SK-N-SH (cell line): Measurements from ENCODE around the gene ZNF511. TPM values are rescaled to one million over a fixed set of nuclear protein-coding genes. Genes with fewer than 3 reads are reported as not detected.

Source experiments
- CTCF ChIA-PET: fragments of 300-600, 350-600 bp; formaldehyde crosslinking; extraction: SDS; loops from one replicate; lab custom pipeline; 2021; lab: Yijun Ruan, JAX
- POLR2A ChIA-PET: fragments of 350-600 bp; sonication (Branson Sonifier 250); formaldehyde crosslinking; extraction: SDS; loops from one replicate; lab custom pipeline; 2020; ENCODE audit warnings: antibody characterized with exemption, inconsistent platforms; lab: Yijun Ruan, JAX
- DNase-seq: peaks from one replicate; pipeline ENCODE4 v3.0.0; 2012
- H2AFZ ChIP-seq: fragments of 200-600 bp; sonication (generic); 2 replicates; pipeline ENCODE4 v1.8.1; 2016; ENCODE audit warnings: antibody characterized with exemption, mild to moderate bottlenecking, low read depth
- H3F3A ChIP-seq: fragments of 200-600 bp; sonication (generic); replicated peaks from 2 replicates; pipeline ENCODE3; 2016; ENCODE audit warnings: antibody characterized with exemption, mild to moderate bottlenecking; ENCODE audit not compliant: insufficient read depth
- H3K27ac ChIP-seq, 2 experiments: fragments of 200-500 bp in 1 of 2; fragments of 200-600 bp in 1 of 2; sonication (Bioruptor generic) in 1 of 2; sonication (generic), shearing (Covaris generic) in 1 of 2; 2 replicates each; pipeline versions ENCODE4 v1.5.1 to v1.6.1; 2014 to 2016; ENCODE audit warnings: low read depth in 2 of 2, inconsistent platforms in 1 of 2, low read length in 1 of 2, mild to moderate bottlenecking in 1 of 2, mixed read lengths in 1 of 2
- H3K27me3 ChIP-seq: fragments of 200-600 bp; sonication (generic), shearing (Covaris generic); 2 replicates; pipeline ENCODE4 v1.6.1; 2016; ENCODE audit warnings: mixed run types; ENCODE audit not compliant: insufficient read depth
- H3K36me3 ChIP-seq, 2 experiments: fragments of 200-500 bp in 1 of 2; fragments of 200-600 bp in 1 of 2; sonication (Bioruptor generic) in 1 of 2; sonication (generic) in 1 of 2; replicated peaks in 1 of 2; 2 replicates each; pipeline versions ENCODE3 to v1.5.1; 2014 to 2016; ENCODE audit warnings: low read length in 1 of 2, mild to moderate bottlenecking in 1 of 2; ENCODE audit not compliant: insufficient read depth in 2 of 2, control insufficient read depth in 1 of 2
- H3K4me1 ChIP-seq, 2 experiments: fragments of 200-500 bp in 1 of 2; fragments of 200-600 bp in 1 of 2; sonication (Bioruptor generic) in 1 of 2; sonication (generic), shearing (Covaris generic) in 1 of 2; 2 replicates each; pipeline versions ENCODE4 v1.5.1 to v1.6.1; 2014 to 2016; ENCODE audit warnings: low read depth in 1 of 2, low read length in 1 of 2, mixed run types in 1 of 2; ENCODE audit not compliant: insufficient read depth in 2 of 2, control insufficient read depth in 1 of 2
- H3K4me2 ChIP-seq: fragments of 200-600 bp; sonication (generic), shearing (Covaris generic); 2 replicates; pipeline ENCODE4 v1.6.1; 2017; ENCODE audit warnings: mixed run types
- H3K4me3 ChIP-seq, 2 experiments: fragments of 200-500 bp in 1 of 2; fragments of 200-600 bp in 1 of 2; sonication (Bioruptor generic) in 1 of 2; sonication (generic), shearing (Covaris generic) in 1 of 2; 2 replicates each; pipeline versions ENCODE4 v1.5.1 to v1.8.1; 2014 to 2016; ENCODE audit warnings: low read depth in 2 of 2, inconsistent platforms in 1 of 2, low read length in 1 of 2, mild to moderate bottlenecking in 1 of 2, mixed read lengths in 1 of 2, moderate library complexity in 1 of 2
- H3K79me2 ChIP-seq: fragments of 200-600 bp; sonication (generic); 2 replicates; pipeline ENCODE4 v1.8.1; 2017; ENCODE audit warnings: mild to moderate bottlenecking; ENCODE audit not compliant: insufficient read depth
- H3K9ac ChIP-seq: fragments of 200-600 bp; sonication (generic); 2 replicates; pipeline ENCODE4 v1.6.1; 2017; ENCODE audit warnings: mixed run types
- H3K9me2 ChIP-seq: fragments of 200-600 bp; sonication (generic); 2 replicates; pipeline ENCODE4 v1.6.1; 2017; ENCODE audit warnings: mixed run types
- H3K9me3 ChIP-seq: fragments of 200-600 bp; sonication (generic); 2 replicates; pipeline ENCODE4 v1.6.1; 2017; ENCODE audit warnings: mixed run types, mild to moderate bottlenecking, moderate library complexity
- H4K20me1 ChIP-seq: fragments of 200-600 bp; sonication (generic); 2 replicates; pipeline ENCODE4 v1.6.1; 2017; ENCODE audit warnings: mild to moderate bottlenecking, mixed run types; ENCODE audit not compliant: insufficient read depth
- ELF1 ChIP-seq: IDR thresholded peaks from 2 replicates; pipeline ENCODE4 v1.4.0; 2012
- EZH2phosphoT487 ChIP-seq: fragments of 200-600 bp; sonication (generic); IDR thresholded peaks from 2 replicates; pipeline ENCODE4 v1.6.1; 2017; ENCODE audit warnings: low read depth, mixed run types, mild to moderate bottlenecking, antibody characterized with exemption, moderate library complexity, borderline replicate concordance
- FOSL2 ChIP-seq: IDR thresholded peaks from 2 replicates; pipeline ENCODE4 v1.4.0; 2012; ENCODE audit warnings: low read depth, mild to moderate bottlenecking, moderate library complexity, borderline replicate concordance
- FOXM1 ChIP-seq: IDR thresholded peaks from 2 replicates; pipeline ENCODE4 v1.4.0; 2012; ENCODE audit warnings: low read depth, mild to moderate bottlenecking
- JUND ChIP-seq: IDR thresholded peaks from 2 replicates; pipeline ENCODE4 v1.4.0; 2012
- MAX ChIP-seq: IDR thresholded peaks from 2 replicates; pipeline ENCODE4 v1.4.0; 2012; ENCODE audit warnings: low read depth
- MEF2A ChIP-seq: IDR thresholded peaks from 2 replicates; pipeline ENCODE4 v1.4.0; 2012; ENCODE audit warnings: low read depth, borderline replicate concordance
- NFIC ChIP-seq: IDR thresholded peaks from 2 replicates; pipeline ENCODE4 v1.4.0; 2012; ENCODE audit warnings: borderline replicate concordance
- PBX3 ChIP-seq: IDR thresholded peaks from 2 replicates; pipeline ENCODE4; 2012
- RAD21 ChIP-seq: IDR thresholded peaks from 2 replicates; pipeline ENCODE4 v1.6.1; 2012; ENCODE audit warnings: mild to moderate bottlenecking, low read length
- RCOR1 ChIP-seq: fragments of 150-350 bp; IDR thresholded peaks from 2 replicates; pipeline ENCODE4 v1.6.1; 2017; ENCODE audit warnings: antibody characterized with exemption, low read length
- RXRA ChIP-seq: IDR thresholded peaks from 2 replicates; pipeline ENCODE4 v1.4.0; 2012; ENCODE audit warnings: low read depth, mild to moderate bottlenecking, borderline replicate concordance
- SIN3A ChIP-seq: IDR thresholded peaks from 2 replicates; pipeline ENCODE4 v1.6.1; 2012; ENCODE audit warnings: low read depth, mild to moderate bottlenecking, low read length, moderate library complexity, borderline replicate concordance
- SMC3 ChIP-seq: IDR thresholded peaks from 2 replicates; pipeline ENCODE4 v1.6.1; 2012; ENCODE audit warnings: low read depth, low read length, improper control_type of control experiment
- TAF1 ChIP-seq: IDR thresholded peaks from 2 replicates; pipeline ENCODE4 v1.6.1; 2012; ENCODE audit warnings: low read depth, mild to moderate bottlenecking, low read length, moderate library complexity, borderline replicate concordance
- TCF12 ChIP-seq: IDR thresholded peaks from 2 replicates; pipeline ENCODE4 v1.4.0; 2012
- TEAD4 ChIP-seq: IDR thresholded peaks from 2 replicates; pipeline ENCODE4 v1.4.0; 2012; ENCODE audit warnings: mild to moderate bottlenecking, borderline replicate concordance; ENCODE audit not compliant: insufficient read depth
- WGBS: methylation state at CpG from one replicate; pipeline ENCODE4 v1.1.6; 2017; ENCODE audit warnings: low lambda C conversion rate; 5-methylcytosine and 5-hydroxymethylcytosine counted together
- polyA plus RNA-seq, 3 experiments: library from polyadenylated mRNA; depleted of rRNA; stranded (reverse); fragments of >200 nt; gene quantifications; 2 replicates each; pipeline ENCODE4 v1.2.3, GENCODE V29; 2012
- TF ChIP-seq, protein P1 (sequence below): IDR thresholded peaks from 2 replicates; pipeline ENCODE4 v1.4.0; 2012; ENCODE audit warnings: low read depth, borderline replicate concordance

The ZNF511 gene
- polyA plus RNA-seq, 1 of the 3 experiments (the other 2 are of a cell fraction), result 62.3 TPM

GRCh38 chr10:133292919-133293809, 15.6 kb upstream of the ZNF511 start (continued):
- TF ChIP-seq EZH2phosphoT487 (no peak), MAX (no peak), SIN3A (no peak), MEF2A (no peak), TEAD4 (no peak), PBX3 (peak; percentile 29; the same call in 1 of the 2 replicates), ELF1 (no peak), NFIC (peak; percentile 19; the same call in 1 of the 2 replicates), FOSL2 (peak; percentile 92), JUND (peak; percentile 84), SMC3 (no peak), TAF1 (no peak), TCF12 (peak; percentile 46; the same call in 1 of the 2 replicates), RXRA (peak; percentile 83; the same call in 1 of the 2 replicates)
- TF ChIP-seq, protein P1, sequence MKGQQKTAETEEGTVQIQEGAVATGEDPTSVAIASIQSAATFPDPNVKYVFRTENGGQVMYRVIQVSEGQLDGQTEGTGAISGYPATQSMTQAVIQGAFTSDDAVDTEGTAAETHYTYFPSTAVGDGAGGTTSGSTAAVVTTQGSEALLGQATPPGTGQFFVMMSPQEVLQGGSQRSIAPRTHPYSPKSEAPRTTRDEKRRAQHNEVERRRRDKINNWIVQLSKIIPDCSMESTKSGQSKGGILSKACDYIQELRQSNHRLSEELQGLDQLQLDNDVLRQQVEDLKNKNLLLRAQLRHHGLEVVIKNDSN, result no peak
- TF ChIP-seq, all 33 proteins: peak for 7

- peak overlapping the region; percentile 68; the same call in 1 of the 2 replicates for H3K4me2 ChIP-seq
- POLR2A ChIA-PET, result no interaction called here
These were observed 14.9 kb upstream of the ZNF511 start for GRCh38 chr10:133293810-133294119.

More at GRCh38 chr10:133293810-133294119, 14.9 kb upstream of the ZNF511 start:
- H3K9ac ChIP-seq, result no peak overlapping the region
- no peak overlapping the region for H2AFZ ChIP-seq
- WGBS, result 97% methylated on average over 10 of the region's 10 CpGs
- H3K4me1 ChIP-seq, result peaks cover 0 to 14% of the 10 kb centered on the region in 2 experiments; a peak in 2 of 4 replicates
- H3K27ac ChIP-seq, result peak overlapping the region in 1 of 2 experiments; percentile 49; a peak in 1 of 4 replicates
- H3K9me3 ChIP-seq, result no peaks in the 10 kb centered on the region
- no peaks in the 10 kb centered on the region for H4K20me1 ChIP-seq
- no peaks in the 10 kb centered on the region for H3K79me2 ChIP-seq
- CTCF ChIA-PET, result interaction anchor here (1.2 kb wide), 1 partner anchor 14 kb away, joined by 5 read pairs; no protein-coding TSS in a partner anchor
- no peaks in the 10 kb centered on the region for H3K9me2 ChIP-seq
- no peak for DNase-seq
- no peak overlapping the region for H3K4me3 ChIP-seq
- peaks cover 8% of the 10 kb centered on the region for H3F3A ChIP-seq
- TF ChIP-seq FOXM1 (no peak), TCF12 (no peak), RAD21 (no peak), MAX (no peak), RCOR1 (no peak)
- TF ChIP-seq, protein P1, result no peak
- H3K27me3 ChIP-seq, result no peaks in the 10 kb centered on the region
- peaks cover 12 to 66% of the 10 kb centered on the region in 2 experiments for H3K36me3 ChIP-seq
